ENCODE measurements around the gene RBM44.

DNA sequence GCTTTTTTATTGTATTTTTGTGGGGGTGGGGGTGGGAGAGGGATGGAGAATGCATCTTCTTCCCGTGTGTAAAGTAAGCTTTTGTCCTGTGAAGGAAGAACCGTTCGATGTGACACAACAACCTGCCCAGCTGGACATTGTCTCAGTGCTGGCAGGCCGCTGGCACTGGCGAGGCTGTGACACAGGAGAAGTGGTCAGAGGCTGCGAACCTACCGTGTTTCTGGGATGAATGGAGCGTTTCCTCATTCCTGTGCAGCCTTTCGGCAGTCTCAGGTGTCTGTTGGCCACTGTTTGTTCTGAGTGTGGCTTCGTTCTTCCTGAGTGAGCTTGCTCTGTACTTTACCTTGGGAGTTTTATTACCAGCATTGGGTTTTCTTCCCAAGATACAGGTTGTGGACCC, 68.9 kb downstream of the RBM44 start:
- TF ChIP-seq EZH2phosphoT487 (IDR thresholded peaks at IDR 0.05; ENCODE audit: insufficient read depth, low read depth) (no peak), EZH2 (IDR thresholded peaks at IDR 0.05; ENCODE audit: insufficient read depth, poor library complexity, severe bottlenecking) (no peak)
